A549 treated with AZD9567 at 1 μM for 4 hours (cell line): ENCODE measurements around the gene UBIAD1. TPM values are rescaled to one million over a fixed set of nuclear protein-coding genes. Genes with fewer than 3 reads are reported as not detected.

Experiments
- total RNA-seq: library from RNA; stranded (reverse); fragments of 200-300 nt; extraction: Qiagen RNA extraction; gene quantifications from 5 replicates; pipeline ENCODE4 v1.2.3, GENCODE V29; 2022; ENCODE audit not compliant: insufficient read depth

The UBIAD1 gene, protein sequence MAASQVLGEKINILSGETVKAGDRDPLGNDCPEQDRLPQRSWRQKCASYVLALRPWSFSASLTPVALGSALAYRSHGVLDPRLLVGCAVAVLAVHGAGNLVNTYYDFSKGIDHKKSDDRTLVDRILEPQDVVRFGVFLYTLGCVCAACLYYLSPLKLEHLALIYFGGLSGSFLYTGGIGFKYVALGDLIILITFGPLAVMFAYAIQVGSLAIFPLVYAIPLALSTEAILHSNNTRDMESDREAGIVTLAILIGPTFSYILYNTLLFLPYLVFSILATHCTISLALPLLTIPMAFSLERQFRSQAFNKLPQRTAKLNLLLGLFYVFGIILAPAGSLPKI
- 15.7 to 20.1 TPM (median 17.8 TPM) in 5 replicates for total RNA-seq

DNA sequence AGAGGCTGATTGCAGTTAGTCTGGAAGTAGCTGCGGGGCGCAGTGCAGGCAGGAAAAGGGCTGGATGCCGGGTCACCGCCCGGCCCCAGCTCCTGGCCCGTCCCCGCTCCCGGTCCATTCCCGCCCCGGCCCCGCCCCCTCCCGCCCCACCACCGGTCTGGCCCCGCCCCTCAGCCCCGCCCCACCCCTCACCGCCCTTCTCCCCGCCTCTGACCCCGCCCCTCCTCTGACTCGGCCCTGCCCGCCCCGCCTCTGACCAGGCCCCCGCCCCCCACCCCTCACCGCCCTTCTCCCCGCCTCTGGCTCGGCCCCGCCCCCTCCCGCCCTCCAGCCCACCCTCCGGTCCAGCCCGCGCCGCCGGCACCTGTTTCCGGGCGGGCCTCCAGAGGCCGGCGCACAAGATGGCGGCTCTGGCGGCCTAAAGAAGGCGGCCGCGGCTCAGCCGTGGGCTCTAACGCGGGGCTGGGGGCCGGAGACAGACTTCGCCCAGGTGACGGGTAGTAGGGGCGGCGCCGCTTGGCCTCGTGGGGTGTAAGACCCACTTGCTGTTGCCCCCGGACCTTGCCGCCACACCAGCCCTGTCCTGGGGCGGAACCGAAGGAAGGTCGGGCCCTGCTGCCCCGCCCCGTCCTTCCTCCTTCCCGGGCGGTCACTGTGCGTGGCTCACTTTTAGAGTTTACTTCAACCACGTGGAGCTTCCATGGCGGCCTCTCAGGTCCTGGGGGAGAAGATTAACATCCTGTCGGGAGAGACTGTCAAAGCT lies at the start of gene UBIAD1:
Gene UBIAD1, plus strand, starts transcription at position 367 of the 763 bp plus-strand sequence. Its CDS starts 334 bp downstream, at position 701.

GRCh38 chr1:11262171-11263049 lies 10.6 kb upstream of the UBIAD1 start, which contains the start of gene MTOR:
MTOR (minus strand) TSS chr1:11262551; CDS start chr1:11259409, 3,142 bp downstream.

Other genes starting within 250 kb of the UBIAD1 start
- 0.08 to 0.37 TPM (median 0.25 TPM) in 4 of 5 replicates, not detected in the other for gene MASP2, start 226.0 kb upstream of the UBIAD1 start, total RNA-seq
- 144 to 226 TPM (median 208 TPM) in 5 replicates for gene SRM, start 213.2 kb upstream of the UBIAD1 start, total RNA-seq
- gene EXOSC10, start 173.3 kb upstream of the UBIAD1 start, total RNA-seq = 34.1 to 44.8 TPM (median 37.1 TPM) in 5 replicates
- not detected in 5 replicates for gene ANGPTL7, start 83.8 kb upstream of the UBIAD1 start, total RNA-seq
- gene MTOR, start 10.6 kb upstream of the UBIAD1 start, total RNA-seq = 13.3 to 15.7 TPM (median 15.1 TPM) in 5 replicates
- gene DISP3, start 206.0 kb downstream of the UBIAD1 start, total RNA-seq = 0.20 to 0.34 TPM (median 0.21 TPM) in 4 of 5 replicates, not detected in the other